H1 (cell line): ENCODE data around the gene FASTK. TPM values are rescaled to one million over a fixed set of nuclear protein-coding genes. Genes with fewer than 3 reads are reported as not detected.

ENCODE experiments used
- GABPA ChIP-seq: IDR thresholded peaks from 2 replicates; pipeline ENCODE4 v1.6.1; 2011; ENCODE audit warnings: mild to moderate bottlenecking, low read length, moderate library complexity, borderline replicate concordance; ENCODE audit not compliant: insufficient read depth
- HDAC2 ChIP-seq, 2 experiments: fragments of 300-600 bp in 1 of 2; sonication (generic) in 1 of 2; IDR thresholded peaks; 2 replicates each; pipeline ENCODE4 v1.6.1; 2011 to 2012; ENCODE audit warnings: low read depth in 2 of 2, low read length in 2 of 2, mild to moderate bottlenecking in 2 of 2, moderate library complexity in 2 of 2, borderline replicate concordance in 1 of 2, inconsistent platforms in 1 of 2
- polyA plus RNA-seq, 7 experiments: library from polyadenylated mRNA; depleted of rRNA in 3 of 7; stranded (reverse) in 5 of 7; unstranded in 2 of 7; fragments of >200 nt in 5 of 7; fragments of 200-250 nt in 2 of 7; gene quantifications; 1 replicate in 5 of 7; 2 replicates in 1 of 7; 4 replicates in 1 of 7; pipeline versions ENCODE4 v1.2.1 to v1.2.3, GENCODE V29; 2011 to 2013; ENCODE audit warnings: missing spikeins in 2 of 7, mixed read lengths in 2 of 7
- total RNA-seq: library from RNA; stranded (reverse); fragmentation: NEBNext Ultra II Directional; extraction: Animal tissue kit (Norgen Biotek cat#: 25700); gene quantifications from 2 replicates; pipeline ENCODE4 v1.2.1, GENCODE V29; 2021

Gene FASTK
- total and polyA plus RNA-seq, 2 of the 8 experiments (the other 6 are each of a cell fraction or from before 2014, with no cell fraction given): 39.4 to 84.0 TPM

GRCh38 chr7:151083071-151083823 is 2.6 kb upstream of the FASTK start, which contains the start of gene TMUB1 (continued):
- TF ChIP-seq GABPA (peak; percentile 32; the same call in 1 of the 2 replicates), HDAC2 (IDR thresholded peaks at IDR 0.05; ENCODE audit: borderline replicate concordance in 1 of 2, low read depth in 2 of 2, low read length in 2 of 2) (0 out of 4 replicates have a peak, but pooled peaks of 1 of the 2 experiments have one; percentile 65)
